ENCODE measurements around the gene COX6A1.

DNA sequence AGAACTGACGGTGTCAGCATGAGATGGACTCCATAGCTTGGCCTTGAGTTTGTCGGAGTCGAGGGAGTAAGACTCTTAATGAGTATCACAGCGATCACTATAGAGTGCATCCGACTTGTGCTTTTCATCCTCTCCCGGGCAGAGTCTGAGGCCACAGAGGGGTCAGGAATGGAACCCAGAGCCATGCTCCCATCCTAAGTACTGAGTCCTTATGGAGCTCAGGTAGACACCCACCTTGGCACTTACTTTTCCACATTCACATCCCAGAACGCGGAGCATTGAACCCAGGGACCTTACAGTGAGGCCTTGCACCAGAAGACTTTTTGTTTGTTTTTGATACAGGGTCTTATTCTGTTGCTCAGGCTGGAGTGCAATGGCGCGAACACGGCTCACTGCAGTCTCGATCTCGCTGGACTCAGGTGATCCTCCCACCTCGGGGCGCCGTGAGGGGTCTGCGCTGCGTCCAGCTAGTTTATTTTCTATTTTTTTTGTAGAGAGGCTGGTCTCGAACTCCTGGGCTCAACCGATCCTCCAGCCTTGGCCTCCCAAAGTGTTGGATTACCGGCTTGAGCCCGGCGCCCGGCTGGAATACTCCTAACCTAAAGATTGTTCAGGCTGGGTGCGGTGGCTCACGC lies 32.4 kb downstream of the COX6A1 start:
- TF ChIP-seq, protein P1, sequence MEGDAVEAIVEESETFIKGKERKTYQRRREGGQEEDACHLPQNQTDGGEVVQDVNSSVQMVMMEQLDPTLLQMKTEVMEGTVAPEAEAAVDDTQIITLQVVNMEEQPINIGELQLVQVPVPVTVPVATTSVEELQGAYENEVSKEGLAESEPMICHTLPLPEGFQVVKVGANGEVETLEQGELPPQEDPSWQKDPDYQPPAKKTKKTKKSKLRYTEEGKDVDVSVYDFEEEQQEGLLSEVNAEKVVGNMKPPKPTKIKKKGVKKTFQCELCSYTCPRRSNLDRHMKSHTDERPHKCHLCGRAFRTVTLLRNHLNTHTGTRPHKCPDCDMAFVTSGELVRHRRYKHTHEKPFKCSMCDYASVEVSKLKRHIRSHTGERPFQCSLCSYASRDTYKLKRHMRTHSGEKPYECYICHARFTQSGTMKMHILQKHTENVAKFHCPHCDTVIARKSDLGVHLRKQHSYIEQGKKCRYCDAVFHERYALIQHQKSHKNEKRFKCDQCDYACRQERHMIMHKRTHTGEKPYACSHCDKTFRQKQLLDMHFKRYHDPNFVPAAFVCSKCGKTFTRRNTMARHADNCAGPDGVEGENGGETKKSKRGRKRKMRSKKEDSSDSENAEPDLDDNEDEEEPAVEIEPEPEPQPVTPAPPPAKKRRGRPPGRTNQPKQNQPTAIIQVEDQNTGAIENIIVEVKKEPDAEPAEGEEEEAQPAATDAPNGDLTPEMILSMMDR (IDR thresholded peaks at IDR 0.05) = no peak
- no peak for TF ChIP-seq POLR2A (IDR thresholded peaks at IDR 0.05)

Data from testis (tissue), 2 donors.